ENCODE measurements around the gene LCN10. TPM values are rescaled to one million over a fixed set of nuclear protein-coding genes. Genes with fewer than 3 reads are reported as not detected.

Gene LCN10
- total RNA-seq, 1 experiment from 2014 or later = not detected

DNA sequence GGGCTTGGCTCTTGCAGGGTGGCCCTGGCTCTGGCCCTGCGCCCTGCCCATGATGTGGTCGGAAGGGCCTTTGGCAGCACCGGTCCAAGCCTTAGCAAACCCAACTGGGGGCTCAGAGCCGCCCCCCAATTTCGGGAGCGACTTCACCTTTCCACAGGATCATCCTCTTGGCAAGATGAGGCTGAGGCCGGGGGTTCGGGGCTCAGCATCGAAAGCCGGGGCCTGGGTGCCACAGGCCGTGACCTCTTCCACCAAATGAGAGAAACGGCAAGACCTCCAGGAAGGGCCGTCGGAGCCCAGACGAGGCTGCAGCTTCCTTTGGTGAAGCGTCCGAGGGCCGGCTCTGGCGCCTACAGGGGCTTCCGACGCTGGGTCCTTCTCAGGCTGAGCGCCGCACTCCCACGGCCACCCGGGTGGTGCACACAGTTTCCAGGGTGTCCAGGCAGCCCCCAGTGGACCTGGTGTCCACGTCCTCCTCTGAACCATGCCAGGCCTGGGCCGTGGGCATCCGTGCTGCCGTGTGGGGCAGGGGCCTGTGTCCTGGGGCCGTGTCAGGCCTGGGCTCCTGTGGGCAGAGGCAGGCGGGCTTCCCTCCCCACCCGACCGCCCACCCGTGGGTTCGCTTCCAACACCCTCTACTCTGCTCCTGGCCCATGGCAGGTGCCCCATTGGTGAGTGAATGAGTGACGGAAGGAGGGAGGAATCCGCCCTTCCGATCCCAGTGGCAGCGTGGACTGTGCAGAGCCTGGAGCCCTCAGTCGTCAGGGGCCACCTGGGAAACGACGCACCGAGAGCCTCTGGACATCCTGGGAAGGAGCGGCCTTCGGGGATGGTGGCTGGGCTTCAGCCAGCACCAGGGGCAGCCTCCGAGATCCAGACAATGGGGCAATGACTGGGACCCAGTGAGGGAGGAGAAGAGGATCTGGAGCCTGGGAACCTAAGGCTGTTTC is 50.3 kb downstream of the LCN10 start:
- H3K36me3 ChIP-seq = no peaks in the 10 kb centered on the region
- H3K9me3 ChIP-seq = no peaks in the 10 kb centered on the region
- H3K27me3 ChIP-seq = no peaks in the 10 kb centered on the region
- DNase-seq = no peak
- H3K4me3 ChIP-seq = no peak overlapping the region

DNA sequence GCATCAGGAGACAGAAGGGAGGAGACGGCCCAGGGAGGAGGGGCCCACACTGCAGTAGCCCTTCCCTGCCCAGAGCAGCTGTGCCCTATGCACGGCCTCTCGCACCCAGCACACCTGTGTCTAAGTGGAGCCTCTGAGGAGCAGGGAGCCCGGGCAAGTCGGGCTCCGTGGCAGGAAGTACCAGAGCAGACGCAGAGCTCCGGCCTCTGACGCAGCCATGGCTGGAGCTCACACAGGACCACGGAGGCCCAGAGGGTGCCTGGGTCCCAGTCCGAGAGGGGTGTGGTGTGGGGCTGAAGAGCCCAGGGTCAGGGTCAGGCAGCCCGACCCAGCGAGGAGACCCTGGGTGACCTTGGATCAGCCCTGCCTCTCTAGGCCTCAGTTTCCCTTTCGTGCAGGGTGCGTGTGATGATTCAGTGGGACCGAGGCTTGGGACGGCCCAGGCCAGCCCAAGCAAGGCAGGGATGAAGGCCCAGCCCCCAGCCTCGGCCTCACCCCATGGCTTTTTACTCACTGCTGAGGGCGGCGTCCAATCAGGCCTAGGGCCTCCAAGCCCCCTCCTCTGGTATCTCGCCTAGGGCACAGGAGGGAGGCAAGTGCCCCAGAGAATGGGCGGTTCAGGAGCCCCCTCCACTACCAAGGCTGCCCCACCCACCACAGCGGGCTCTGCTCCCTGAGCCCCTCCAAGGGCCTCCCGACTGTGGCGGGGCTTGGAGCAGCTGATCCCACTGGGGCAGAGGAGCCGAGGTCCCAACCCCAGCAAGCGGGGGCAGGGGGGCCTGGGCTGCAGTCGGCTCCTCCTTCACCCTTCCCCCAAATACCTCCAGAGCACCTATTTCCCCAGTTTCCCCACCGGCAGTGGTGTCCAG is 51.2 kb downstream of the LCN10 start:
- Histone ChIP-seq H3K27me3 (no peaks in the 10 kb centered on the region), H3K9me3 (no peaks in the 10 kb centered on the region), H3K36me3 (no peaks in the 10 kb centered on the region), H3K4me3 (no peak overlapping the region)
- DNase-seq = no peak

DNA sequence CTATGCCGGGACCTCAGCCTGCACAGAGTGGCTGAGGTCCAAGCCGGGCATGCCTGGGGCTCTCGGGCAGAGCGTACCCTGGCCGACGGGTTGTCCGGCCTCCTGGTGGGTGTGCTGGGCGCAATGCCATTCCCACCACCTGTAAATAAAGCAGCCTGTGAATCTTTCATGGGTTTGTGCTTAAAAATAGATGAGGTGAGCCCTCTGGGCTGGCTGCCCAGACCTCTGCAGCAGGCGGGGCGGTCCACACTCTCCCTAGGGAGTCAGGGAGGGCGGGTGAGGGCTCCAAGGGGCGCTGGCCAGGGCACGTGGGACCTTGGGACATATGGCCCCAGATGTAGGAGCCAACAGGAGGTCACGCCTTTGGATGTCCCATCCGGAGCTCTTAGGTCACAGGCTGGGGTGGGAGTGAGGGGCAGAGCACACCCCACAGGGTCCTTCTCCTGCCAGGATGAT is 51.9 kb downstream of the LCN10 start:
- H3K27me3 ChIP-seq = no peaks in the 10 kb centered on the region
- no peaks in the 10 kb centered on the region for H3K9me3 ChIP-seq
- H3K36me3 ChIP-seq = no peaks in the 10 kb centered on the region; the same call in 1 of the 2 replicates
- H3K4me3 ChIP-seq = no peak overlapping the region
- no peak for DNase-seq

DNA sequence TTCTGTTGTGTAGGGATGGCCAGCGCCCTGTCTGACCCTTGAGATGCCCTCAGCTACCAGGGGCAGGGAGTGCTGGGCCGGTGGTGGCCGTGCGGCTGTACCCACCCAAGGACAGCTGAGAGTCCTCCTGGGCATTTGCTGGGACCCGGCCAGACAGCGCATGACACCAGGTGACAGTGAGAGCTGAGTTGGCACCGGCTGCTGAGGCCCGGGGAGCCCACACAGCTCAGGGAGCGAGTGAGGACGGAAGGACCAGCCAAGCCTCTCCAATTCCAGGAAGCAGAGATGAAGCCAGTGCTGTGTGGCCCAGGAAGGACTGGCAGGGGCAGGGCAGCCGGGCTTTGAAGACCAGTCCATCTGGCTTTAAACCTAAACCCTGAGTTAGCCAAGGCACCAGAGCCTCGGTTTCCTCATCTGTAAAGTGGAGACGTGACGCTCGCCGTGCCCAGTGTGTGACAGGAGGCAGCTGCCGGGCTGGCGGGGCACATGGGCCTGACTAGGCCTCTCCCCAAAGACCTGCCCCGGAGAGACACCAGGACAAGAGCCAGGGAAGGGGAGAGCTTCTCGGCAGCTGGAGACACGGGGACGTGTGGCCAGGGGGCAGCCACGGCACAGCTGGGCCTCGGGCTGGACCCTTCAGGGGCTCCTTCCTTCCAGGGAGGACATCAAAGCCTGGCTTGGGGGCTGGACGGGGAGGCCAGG is 52.5 kb downstream of the LCN10 start:
- Histone ChIP-seq H3K36me3 (no peaks in the 10 kb centered on the region; the same call in 1 of the 2 replicates), H3K9me3 (no peaks in the 10 kb centered on the region), H3K27me3 (no peaks in the 10 kb centered on the region), H3K4me3 (no peak overlapping the region)
- DNase-seq = no peak

DNA sequence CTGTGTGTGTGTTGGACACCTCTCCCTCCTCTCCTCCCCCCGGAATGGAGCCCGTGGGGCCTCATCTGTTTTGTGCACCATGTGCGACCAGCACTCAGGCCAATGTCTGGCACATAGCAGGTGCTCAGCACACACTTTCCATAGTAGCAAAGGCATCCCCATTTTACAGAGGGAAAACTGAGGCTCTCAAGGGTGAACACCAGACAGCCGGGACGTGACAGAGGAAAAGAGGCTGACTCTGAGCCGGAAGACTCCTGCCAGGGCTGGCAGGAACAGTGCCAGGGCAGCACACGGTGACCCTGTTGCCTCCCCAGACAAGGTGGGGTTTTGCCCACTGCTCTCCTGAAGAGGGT is 53.7 kb downstream of the LCN10 start:
- H3K36me3 ChIP-seq = no peaks in the 10 kb centered on the region; the same call in 1 of the 2 replicates
- no peak overlapping the region for H3K4me3 ChIP-seq
- H3K9me3 ChIP-seq = no peaks in the 10 kb centered on the region
- DNase-seq = no peak
- no peaks in the 10 kb centered on the region for H3K27me3 ChIP-seq

DNA sequence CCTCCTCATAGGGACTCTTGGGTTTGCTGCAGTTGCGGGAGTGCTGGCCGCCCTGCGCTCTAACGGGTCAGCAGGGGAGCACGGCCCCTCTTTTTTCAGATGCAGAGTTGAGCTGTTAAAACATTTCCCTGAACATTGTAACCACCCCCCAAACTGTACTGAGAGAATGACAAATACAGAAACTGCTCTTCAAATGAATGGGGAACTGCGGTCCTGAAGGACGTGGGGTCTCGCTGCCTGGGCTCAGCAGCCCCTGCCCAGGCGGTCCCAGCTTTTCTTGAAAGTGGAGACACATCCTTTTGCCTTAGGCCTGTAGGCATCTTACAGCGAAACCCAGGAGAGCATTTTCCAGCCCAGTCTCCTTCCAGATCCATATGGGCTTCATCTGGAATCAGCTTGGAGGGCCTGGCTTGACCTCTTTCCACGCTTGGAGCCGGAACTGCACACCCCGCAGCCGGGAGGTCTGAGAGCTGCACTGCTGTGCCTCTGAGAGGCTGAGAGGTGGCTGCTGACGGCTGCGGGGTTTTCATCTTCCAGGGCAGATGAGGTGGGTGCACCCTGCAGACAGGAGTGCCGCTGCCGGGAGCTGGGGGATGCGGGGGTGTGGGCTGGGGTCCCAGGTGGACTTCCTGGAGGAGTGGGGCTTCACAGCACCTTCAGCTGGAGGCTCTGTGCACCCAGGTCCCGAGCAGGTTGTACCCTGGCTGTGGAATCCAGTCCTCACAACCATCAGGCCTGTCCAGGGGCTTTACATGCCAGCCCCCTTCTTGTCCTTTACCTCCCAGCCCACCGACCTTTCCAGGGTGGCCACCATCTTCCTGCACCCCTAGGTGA is 54.2 kb downstream of the LCN10 start:
- H3K4me3 ChIP-seq = no peak overlapping the region
- no peaks in the 10 kb centered on the region; the same call in 1 of the 2 replicates for H3K36me3 ChIP-seq
- DNase-seq = no peak
- H3K9me3 ChIP-seq = no peaks in the 10 kb centered on the region
- H3K27me3 ChIP-seq = no peaks in the 10 kb centered on the region

Other genes with a start within 250 kb of the LCN10 start
- gene NOTCH1, start 196.9 kb downstream of the LCN10 start, total RNA-seq (2014; rRNA removed; shearing (Covaris generic); ENCODE audit: low replicate concordance) = 4.4 and 4.7 TPM in 2 replicates
- gene EGFL7, start 80.0 kb downstream of the LCN10 start, total RNA-seq (2014; rRNA removed; shearing (Covaris generic); ENCODE audit: low replicate concordance) = 24.5 and 25.9 TPM in 2 replicates
- 58.8 and 116 TPM in 2 replicates for gene AGPAT2, start 55.5 kb downstream of the LCN10 start, total RNA-seq (2014; rRNA removed; shearing (Covaris generic); ENCODE audit: low replicate concordance)
- 11.5 and 13.3 TPM in 2 replicates for gene DIPK1B, start 30.4 kb downstream of the LCN10 start, total RNA-seq (2014; rRNA removed; shearing (Covaris generic); ENCODE audit: low replicate concordance)
- gene LCN6, start 5.6 kb upstream of the LCN10 start, total RNA-seq (2014; rRNA removed; shearing (Covaris generic); ENCODE audit: low replicate concordance) = not detected in 2 replicates
- not detected in 2 replicates for gene LCN8, start 15.3 kb upstream of the LCN10 start, total RNA-seq (2014; rRNA removed; shearing (Covaris generic); ENCODE audit: low replicate concordance)
- gene LCN15, start 21.6 kb upstream of the LCN10 start, total RNA-seq (2014; rRNA removed; shearing (Covaris generic); ENCODE audit: low replicate concordance) = not detected in 2 replicates
- gene TMEM141, start 48.4 kb upstream of the LCN10 start, total RNA-seq (2014; rRNA removed; shearing (Covaris generic); ENCODE audit: low replicate concordance) = 53.9 and 57.5 TPM in 2 replicates
- not detected in 2 replicates for gene CCDC183, start 53.4 kb upstream of the LCN10 start, total RNA-seq (2014; rRNA removed; shearing (Covaris generic); ENCODE audit: low replicate concordance)
- 67.4 and 101 TPM in 2 replicates for gene RABL6, start 65.0 kb upstream of the LCN10 start, total RNA-seq (2014; rRNA removed; shearing (Covaris generic); ENCODE audit: low replicate concordance)
- gene AJM1, start 99.5 kb upstream of the LCN10 start, total RNA-seq (2014; rRNA removed; shearing (Covaris generic); ENCODE audit: low replicate concordance) = 0.82 TPM in 1 of 2 replicates, not detected in the other
- 47.1 and 74.1 TPM in 2 replicates for gene PHPT1, start 106.5 kb upstream of the LCN10 start, total RNA-seq (2014; rRNA removed; shearing (Covaris generic); ENCODE audit: low replicate concordance)
- gene MAMDC4, start 109.4 kb upstream of the LCN10 start, total RNA-seq (2014; rRNA removed; shearing (Covaris generic); ENCODE audit: low replicate concordance) = 0.44 and 0.63 TPM in 2 replicates
- 402 and 494 TPM in 2 replicates for gene EDF1, start 123.4 kb upstream of the LCN10 start, total RNA-seq (2014; rRNA removed; shearing (Covaris generic); ENCODE audit: low replicate concordance)
- 27.6 and 46.5 TPM in 2 replicates for gene TRAF2, start 143.6 kb upstream of the LCN10 start, total RNA-seq (2014; rRNA removed; shearing (Covaris generic); ENCODE audit: low replicate concordance)
- 66.3 and 88.3 TPM in 2 replicates for gene FBXW5, start 201.8 kb upstream of the LCN10 start, total RNA-seq (2014; rRNA removed; shearing (Covaris generic); ENCODE audit: low replicate concordance)
- gene C8G, start 202.3 kb upstream of the LCN10 start, total RNA-seq (2014; rRNA removed; shearing (Covaris generic); ENCODE audit: low replicate concordance) = not detected in 2 replicates
- gene LCN12, start 209.3 kb upstream of the LCN10 start, total RNA-seq (2014; rRNA removed; shearing (Covaris generic); ENCODE audit: low replicate concordance) = not detected in 2 replicates
- gene PTGDS, start 234.6 kb upstream of the LCN10 start, total RNA-seq (2014; rRNA removed; shearing (Covaris generic); ENCODE audit: low replicate concordance) = not detected in 2 replicates
- gene LCNL1, start 240.1 kb upstream of the LCN10 start, total RNA-seq (2014; rRNA removed; shearing (Covaris generic); ENCODE audit: low replicate concordance) = not detected in 2 replicates
- gene PAXX, start 249.5 kb upstream of the LCN10 start, total RNA-seq (2014; rRNA removed; shearing (Covaris generic); ENCODE audit: low replicate concordance) = 27.5 and 63.0 TPM in 2 replicates